WTC11 (cell line): ENCODE results near the gene GRID2. TPM values are rescaled to one million over a fixed set of nuclear protein-coding genes. Genes with fewer than 3 reads are reported as not detected.

Experiments
- AR ChIP-seq: fragments of 250-450 bp; sonication (Bioruptor Pico); IDR thresholded peaks from 2 replicates; pipeline ENCODE4 v1.9.0; 2021; ENCODE audit warnings: mild to moderate bottlenecking
- ERG ChIP-seq: fragments of 250-450 bp; sonication (Bioruptor Pico); IDR thresholded peaks from 2 replicates; pipeline ENCODE4 v1.8.0; 2021; ENCODE audit warnings: mild to moderate bottlenecking
- GABPB1 ChIP-seq: sonication (generic); formaldehyde crosslinking; IDR thresholded peaks from 2 replicates; pipeline ENCODE4 v1.8.1; 2023; ENCODE audit warnings: mild to moderate bottlenecking, missing genetic modification reagents
- GRHL2 ChIP-seq: fragments of 250-450 bp; sonication (Bioruptor Pico); IDR thresholded peaks from 2 replicates; pipeline ENCODE4 v1.8.0; 2022; ENCODE audit warnings: mild to moderate bottlenecking, moderate library complexity; ENCODE audit not compliant: insufficient replicate concordance, severe bottlenecking
- MAX ChIP-seq: sonication (generic); formaldehyde crosslinking; IDR thresholded peaks from 2 replicates; pipeline ENCODE4 v1.8.0; 2022; ENCODE audit warnings: mild to moderate bottlenecking, missing genetic modification reagents
- NR1H2 ChIP-seq: sonication (generic); formaldehyde crosslinking; IDR thresholded peaks from 2 replicates; pipeline ENCODE4 v1.9.0; 2021; ENCODE audit warnings: mild to moderate bottlenecking, moderate library complexity, missing genetic modification reagents
- NR2C2 ChIP-seq: sonication (generic); formaldehyde crosslinking; IDR thresholded peaks from 2 replicates; pipeline ENCODE4 v1.8.0; 2022; ENCODE audit warnings: mild to moderate bottlenecking, missing genetic modification reagents
- SMAD3 ChIP-seq: sonication (generic); formaldehyde crosslinking; IDR thresholded peaks from 2 replicates; pipeline ENCODE4 v1.8.0; 2022; ENCODE audit warnings: missing genetic modification reagents, mild to moderate bottlenecking, borderline replicate concordance
- TCF7 ChIP-seq: sonication (generic); formaldehyde crosslinking; IDR thresholded peaks from 2 replicates; pipeline ENCODE4 v1.8.0; 2022; ENCODE audit warnings: mild to moderate bottlenecking, low read depth, missing genetic modification reagents, moderate library complexity
- TEAD1 ChIP-seq: sonication (generic); formaldehyde crosslinking; IDR thresholded peaks from 2 replicates; pipeline ENCODE4 v1.8.0; 2022; ENCODE audit warnings: mild to moderate bottlenecking, missing genetic modification reagents
- TP53 ChIP-seq: sonication (generic); formaldehyde crosslinking; IDR thresholded peaks from 2 replicates; pipeline ENCODE4 v1.8.1; 2023; ENCODE audit warnings: mild to moderate bottlenecking, missing genetic modification reagents
- USF1 ChIP-seq: sonication (generic); formaldehyde crosslinking; IDR thresholded peaks from 2 replicates; pipeline ENCODE4 v1.8.0; 2022; ENCODE audit warnings: mild to moderate bottlenecking, missing genetic modification reagents
- USF2 ChIP-seq: sonication (generic); formaldehyde crosslinking; IDR thresholded peaks from 2 replicates; pipeline ENCODE4 v1.8.1; 2023; ENCODE audit warnings: mild to moderate bottlenecking, missing genetic modification reagents, moderate library complexity
- ZBTB21 ChIP-seq: sonication (generic); formaldehyde crosslinking; IDR thresholded peaks from 2 replicates; pipeline ENCODE4 v1.8.1; 2023; ENCODE audit warnings: mild to moderate bottlenecking, missing genetic modification reagents, borderline replicate concordance
- ZBTB43 ChIP-seq: sonication (generic); formaldehyde crosslinking; IDR thresholded peaks from 2 replicates; pipeline ENCODE4 v1.8.1; 2023; ENCODE audit warnings: mild to moderate bottlenecking, missing genetic modification reagents
- ZNF121 ChIP-seq: sonication (generic); formaldehyde crosslinking; IDR thresholded peaks from 2 replicates; pipeline ENCODE4 v1.8.0; 2023; ENCODE audit warnings: missing genetic modification reagents
- ZNF138 ChIP-seq: sonication (generic); formaldehyde crosslinking; conservative IDR thresholded peaks from 2 replicates; pipeline ENCODE4 v1.8.1; 2022; ENCODE audit warnings: mild to moderate bottlenecking, moderate library complexity, missing genetic modification reagents
- ZNF219 ChIP-seq: sonication (generic); formaldehyde crosslinking; IDR thresholded peaks from 2 replicates; pipeline ENCODE4 v1.8.0; 2023; ENCODE audit warnings: missing genetic modification reagents, mild to moderate bottlenecking, borderline replicate concordance
- ZNF281 ChIP-seq: sonication (generic); formaldehyde crosslinking; IDR thresholded peaks from 2 replicates; pipeline ENCODE4 v1.8.0; 2023; ENCODE audit warnings: mild to moderate bottlenecking, missing genetic modification reagents
- ZNF317 ChIP-seq: sonication (generic); formaldehyde crosslinking; IDR thresholded peaks from 2 replicates; pipeline ENCODE4 v1.8.1; 2023; ENCODE audit warnings: low read depth, mild to moderate bottlenecking, moderate library complexity, missing genetic modification reagents, borderline replicate concordance
- ZNF396 ChIP-seq: fragments of 250-450 bp; sonication (Bioruptor Pico); IDR thresholded peaks from 2 replicates; pipeline ENCODE4 v1.8.0; 2021; ENCODE audit warnings: mild to moderate bottlenecking, moderate library complexity, borderline replicate concordance
- total RNA-seq: library from RNA; stranded (reverse); gene quantifications from 3 replicates; pipeline ENCODE4 v1.2.3, GENCODE V29; 2021
- TF ChIP-seq, protein P1 (sequence below): sonication (generic); formaldehyde crosslinking; IDR thresholded peaks from 2 replicates; pipeline ENCODE4 v1.8.1; 2022; ENCODE audit warnings: low read depth, mild to moderate bottlenecking, moderate library complexity, missing genetic modification reagents, borderline replicate concordance
- TF ChIP-seq, protein P2 (sequence below): sonication (generic); formaldehyde crosslinking; IDR thresholded peaks from 2 replicates; pipeline ENCODE4 v1.8.1; 2022; ENCODE audit warnings: missing genetic modification reagents, borderline replicate concordance
- TF ChIP-seq, protein P3 (sequence below): fragments of 250-450 bp; sonication (Bioruptor Pico); conservative IDR thresholded peaks from 2 replicates; pipeline ENCODE4 v1.9.0; 2021; ENCODE audit warnings: mild to moderate bottlenecking

GRID2 gene
- total RNA-seq, 1 experiment from 2014 or later, result 26.8 TPM

DNA sequence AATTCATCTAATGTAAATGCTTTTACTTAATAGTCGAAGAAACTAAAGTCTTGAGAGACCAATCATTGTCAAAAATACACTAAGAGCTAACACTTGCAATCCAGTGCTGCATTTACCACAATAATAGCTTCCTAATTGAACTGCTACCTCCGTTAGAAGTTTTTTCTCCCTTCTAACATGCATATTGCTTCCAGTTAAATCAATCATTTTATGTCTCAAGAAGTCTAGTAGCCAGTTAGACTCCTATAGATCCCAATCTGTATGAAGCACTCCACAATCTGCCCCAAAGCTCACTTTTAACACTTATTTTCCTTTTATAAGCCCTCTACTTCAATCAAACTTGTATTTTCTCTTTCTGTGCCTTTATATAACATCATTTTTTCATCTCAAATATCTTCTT, 41.4 kb upstream of the GRID2 start (continued):
- TF ChIP-seq AR (CRISPR knock-in tag) (peak; percentile 93; the same call in 1 of the 2 replicates), ERG (CRISPR knock-in tag) (peak; percentile 84; the same call in 1 of the 2 replicates), ZBTB21 (no peak), TCF7 (CRISPR knock-in tag) (no peak), USF1 (CRISPR knock-in tag) (no peak), ZNF396 (CRISPR knock-in tag) (no peak), MAX (CRISPR knock-in tag) (no peak), USF2 (CRISPR knock-in tag) (no peak), NR1H2 (CRISPR knock-in tag) (no peak), SMAD3 (CRISPR knock-in tag) (no peak), ZNF281 (CRISPR knock-in tag) (no peak), GABPB1 (CRISPR knock-in tag) (no peak), GRHL2 (no peak), TEAD1 (CRISPR knock-in tag) (no peak), ZNF121 (CRISPR knock-in tag) (no peak), ZNF317 (CRISPR knock-in tag) (no peak), ZNF219 (CRISPR knock-in tag) (no peak), ZNF138 (no peak), TP53 (CRISPR knock-in tag) (no peak), ZBTB43 (no peak), NR2C2 (no peak)
- TF ChIP-seq, protein P1, sequence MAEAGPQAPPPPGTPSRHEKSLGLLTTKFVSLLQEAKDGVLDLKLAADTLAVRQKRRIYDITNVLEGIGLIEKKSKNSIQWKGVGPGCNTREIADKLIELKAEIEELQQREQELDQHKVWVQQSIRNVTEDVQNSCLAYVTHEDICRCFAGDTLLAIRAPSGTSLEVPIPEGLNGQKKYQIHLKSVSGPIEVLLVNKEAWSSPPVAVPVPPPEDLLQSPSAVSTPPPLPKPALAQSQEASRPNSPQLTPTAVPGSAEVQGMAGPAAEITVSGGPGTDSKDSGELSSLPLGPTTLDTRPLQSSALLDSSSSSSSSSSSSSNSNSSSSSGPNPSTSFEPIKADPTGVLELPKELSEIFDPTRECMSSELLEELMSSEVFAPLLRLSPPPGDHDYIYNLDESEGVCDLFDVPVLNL (CRISPR knock-in tag), result no peak
- TF ChIP-seq, protein P2, sequence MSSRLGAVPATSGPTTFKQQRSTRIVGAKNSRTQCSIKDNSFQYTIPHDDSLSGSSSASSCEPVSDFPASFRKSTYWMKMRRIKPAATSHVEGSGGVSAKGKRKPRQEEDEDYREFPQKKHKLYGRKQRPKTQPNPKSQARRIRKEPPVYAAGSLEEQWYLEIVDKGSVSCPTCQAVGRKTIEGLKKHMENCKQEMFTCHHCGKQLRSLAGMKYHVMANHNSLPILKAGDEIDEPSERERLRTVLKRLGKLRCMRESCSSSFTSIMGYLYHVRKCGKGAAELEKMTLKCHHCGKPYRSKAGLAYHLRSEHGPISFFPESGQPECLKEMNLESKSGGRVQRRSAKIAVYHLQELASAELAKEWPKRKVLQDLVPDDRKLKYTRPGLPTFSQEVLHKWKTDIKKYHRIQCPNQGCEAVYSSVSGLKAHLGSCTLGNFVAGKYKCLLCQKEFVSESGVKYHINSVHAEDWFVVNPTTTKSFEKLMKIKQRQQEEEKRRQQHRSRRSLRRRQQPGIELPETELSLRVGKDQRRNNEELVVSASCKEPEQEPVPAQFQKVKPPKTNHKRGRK (CRISPR knock-in tag), result no peak
- TF ChIP-seq, protein P3, sequence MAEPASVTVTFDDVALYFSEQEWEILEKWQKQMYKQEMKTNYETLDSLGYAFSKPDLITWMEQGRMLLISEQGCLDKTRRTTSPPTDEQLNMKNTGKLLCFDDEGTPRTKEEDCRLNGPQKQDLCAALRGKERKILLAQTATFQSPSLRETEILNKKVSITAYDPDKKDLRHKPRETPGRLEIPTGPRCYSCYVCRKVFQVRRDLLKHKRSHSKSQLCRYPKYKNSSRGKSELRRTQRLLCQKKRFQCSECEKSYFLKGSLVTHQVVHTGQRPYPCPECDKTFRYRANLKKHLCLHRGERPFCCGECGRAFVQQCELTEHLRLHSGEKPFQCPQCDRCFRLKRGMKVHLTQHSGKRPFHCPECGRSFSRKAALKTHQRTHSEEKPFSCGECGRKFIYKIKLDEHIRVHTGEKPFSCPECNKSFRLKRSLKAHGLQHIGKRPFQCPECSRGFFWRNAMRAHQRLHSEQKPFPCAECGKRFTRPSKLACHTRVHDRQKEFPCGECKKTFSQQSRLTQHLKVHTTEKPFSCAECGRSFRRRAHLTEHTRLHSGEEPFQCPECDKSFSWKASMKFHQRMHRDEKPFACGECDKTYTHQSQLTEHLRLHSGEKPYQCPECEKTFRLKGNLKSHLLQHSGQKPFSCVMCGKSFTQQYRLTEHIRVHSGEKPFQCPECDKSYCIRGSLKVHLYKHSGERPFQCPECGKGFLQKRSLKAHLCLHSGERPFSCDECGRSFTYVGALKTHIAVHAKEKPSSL (CRISPR knock-in tag), result peak; percentile 95
